Measurements from ENCODE around the gene HBQ1.
"Not testable (repeated sequence)": the region's sequence is repeated elsewhere in the genome, so short reads cannot be mapped to it uniquely, and the experiment has no call there.

The HBQ1 gene

DNA sequence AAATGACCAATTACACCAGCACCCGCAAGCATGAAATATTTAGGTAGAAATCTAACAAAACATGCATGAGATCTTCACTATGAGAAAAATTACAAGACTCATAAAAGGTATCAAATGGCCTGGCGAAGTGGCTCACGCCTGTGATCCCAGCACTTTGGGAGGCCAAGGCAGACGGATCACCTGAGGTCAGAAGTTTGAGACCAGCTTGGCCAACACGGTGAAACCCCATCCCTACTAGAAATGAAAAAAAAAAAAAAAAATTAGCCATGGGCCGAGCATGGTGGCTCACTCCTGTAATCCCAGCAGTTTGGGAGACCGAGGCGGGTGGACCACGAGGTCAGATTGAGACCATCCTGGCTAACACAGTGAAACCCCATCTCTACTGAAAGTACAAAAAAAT is 23.8 kb downstream of the HBQ1 start:
- not testable (repeated sequence) for DNase-seq (ENCODE audit: low read depth in 1 of 2, low spot score in 1 of 2)

- DNase-seq (ENCODE audit: low read depth in 1 of 2, low spot score in 1 of 2), result not testable (repeated sequence)
These were observed 29.1 kb downstream of the HBQ1 start for GRCh38 chr16:209359-209758.

- DNase-seq (ENCODE audit: low read depth in 1 of 2, low spot score in 1 of 2), result not testable (repeated sequence)
These were observed 31.4 kb downstream of the HBQ1 start for GRCh38 chr16:211631-212180.

- DNase-seq (ENCODE audit: low read depth in 1 of 2, low spot score in 1 of 2), result no peak
These were observed 32.7 kb downstream of the HBQ1 start for GRCh38 chr16:212999-213398.

DNA sequence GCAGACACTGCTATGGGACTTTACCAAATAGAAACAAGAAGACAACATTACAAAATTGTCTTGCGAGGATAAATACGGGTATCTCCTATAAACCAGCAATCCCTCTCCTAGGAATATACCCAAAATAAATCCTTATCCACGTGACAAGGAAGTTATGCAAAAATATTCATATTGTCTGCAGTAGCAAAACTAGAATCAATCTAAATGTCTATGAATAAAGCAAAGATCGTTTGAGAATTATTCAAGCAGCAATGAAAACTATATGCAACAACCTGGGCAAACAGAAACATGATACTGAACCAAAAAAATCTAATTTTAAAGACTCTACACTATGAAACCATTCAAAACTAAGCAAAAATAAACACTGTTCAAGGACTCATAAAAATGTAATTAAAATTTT is 39.8 kb downstream of the HBQ1 start:
- DNase-seq (ENCODE audit: low read depth in 1 of 2, low spot score in 1 of 2), result no peak

- DNase-seq (ENCODE audit: low read depth in 1 of 2, low spot score in 1 of 2), result no peak
These were observed 48.0 kb downstream of the HBQ1 start for GRCh38 chr16:228151-228851.

GRCh38 chr16:228852-229730 is 48.8 kb downstream of the HBQ1 start, which contains the start of gene LUC7L:
LUC7L (minus strand) TSS chr16:229449; CDS start chr16:229339, 110 bp downstream.
- DNase-seq (ENCODE audit: low read depth in 1 of 2, low spot score in 1 of 2), result peak; percentile 71 to 79

DNA sequence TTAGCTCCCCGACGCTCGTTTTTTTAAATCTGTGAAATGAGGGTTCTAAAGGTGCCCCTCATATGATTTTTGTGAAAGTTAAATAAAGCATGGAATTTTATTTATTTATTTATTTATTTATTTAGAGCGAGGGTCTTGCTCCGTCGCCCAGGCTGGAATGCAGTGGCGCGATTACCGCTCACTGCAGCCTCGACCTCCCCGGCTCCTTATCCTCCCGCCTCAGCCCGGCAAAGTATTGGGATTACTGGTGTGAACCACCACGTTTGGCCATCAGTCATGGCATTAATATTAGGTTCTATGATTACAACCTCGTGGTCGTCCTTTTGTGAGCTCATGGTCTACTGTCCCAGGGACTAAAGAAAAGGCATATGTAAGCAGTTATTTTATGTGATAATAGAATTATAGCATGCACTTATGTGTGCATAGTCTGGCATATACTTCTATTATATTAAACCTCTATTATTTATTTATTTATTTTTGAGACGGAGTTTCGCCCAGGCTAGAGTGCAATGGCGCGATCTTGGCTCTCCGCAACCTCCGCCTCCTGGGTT is 49.5 kb downstream of the HBQ1 start:
- DNase-seq (ENCODE audit: low read depth in 1 of 2, low spot score in 1 of 2), result no peak

GRCh38 chr16:230351-230750 is 50.1 kb downstream of the HBQ1 start:
- not testable (repeated sequence) for DNase-seq (ENCODE audit: low read depth in 1 of 2, low spot score in 1 of 2)

All from stimulated activated CD4-positive, alpha-beta T cell treated with anti-CD3 and anti-CD28 coated beads, Interleukin-15, amount 100 ng/mL, for 1 hour (primary cell).